ENCODE data around the gene ITGB8.

DNA sequence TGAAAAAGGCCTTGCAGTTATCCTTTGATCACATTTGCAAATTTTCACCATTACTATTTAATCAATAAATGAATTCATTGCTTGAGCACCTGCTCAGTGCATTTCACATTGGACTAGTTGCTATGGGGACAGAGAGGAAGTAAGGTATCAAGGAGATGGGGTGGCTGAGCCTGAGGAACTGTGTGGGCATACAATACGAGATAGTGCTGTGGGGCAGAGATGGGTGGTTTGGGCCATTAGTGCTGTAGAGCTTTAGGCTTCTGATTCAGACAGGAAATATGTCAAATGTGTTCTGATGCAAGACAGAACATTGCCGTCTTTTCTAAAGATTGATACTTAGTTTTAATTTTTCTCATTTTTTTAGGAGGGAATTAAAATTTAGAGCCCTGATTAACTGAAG, 13.2 kb downstream of the ITGB8 start:
- no peak for TF ChIP-seq CTCF (IDR thresholded peaks at IDR 0.05; ENCODE audit: borderline replicate concordance, extremely low read depth, low read length, poor library complexity, severe bottlenecking)
- no peak for TF ChIP-seq EZH2 (IDR thresholded peaks at IDR 0.05; ENCODE audit: borderline replicate concordance, low read depth, low read length, severe bottlenecking)

Measured in DND-41 (cell line).